Thoracic aorta (tissue), 2 donors: ENCODE measurements around the gene PCSK2. TPM values are rescaled to one million over a fixed set of nuclear protein-coding genes. Genes with fewer than 3 reads are reported as not detected.

Source experiments
- ATAC-seq: fragments of 150-250 bp; one replicate; pipeline ENCODE4 v1.8.0; 2017; ENCODE audit warnings: low read depth; ENCODE audit not compliant: insufficient number of reproducible peaks, low FRiP score
- DNase-seq: peaks from one replicate; pipeline ENCODE4 v3.0.0-alpha.2; 2020; ENCODE audit warnings: low spot score
- H3K27ac ChIP-seq, 2 donors: fragments of 200-600 bp; sonication (generic); 1 replicate in 1 of 2; 2 replicates in 1 of 2; pipeline ENCODE4 v1.5.1; 2016; ENCODE audit warnings: mild to moderate bottlenecking in 2 of 2, moderate library complexity in 2 of 2
- H3K27me3 ChIP-seq: fragments of 200-600 bp; sonication (generic); replicated peaks from 2 replicates; pipeline ENCODE4 v1.6.0; 2016; ENCODE audit warnings: mild to moderate bottlenecking; ENCODE audit not compliant: insufficient read depth
- H3K36me3 ChIP-seq: fragments of 200-600 bp; sonication (generic); one replicate; pipeline ENCODE4 v1.5.1; 2016
- H3K4me1 ChIP-seq, 2 donors: fragments of 200-600 bp; sonication (generic); 1 replicate in 1 of 2; 2 replicates in 1 of 2; pipeline versions ENCODE4 v1.5.1 to v1.6.0; 2016; ENCODE audit warnings: low read depth in 2 of 2, mild to moderate bottlenecking in 1 of 2; ENCODE audit not compliant: control insufficient read depth in 1 of 2
- H3K4me3 ChIP-seq: fragments of 200-600 bp; sonication (generic); 2 replicates; pipeline ENCODE4 v1.5.1; 2016; ENCODE audit warnings: mild to moderate bottlenecking
- H3K9me3 ChIP-seq: fragments of 200-600 bp; sonication (generic); 2 replicates; pipeline ENCODE4 v1.5.1; 2016
- total RNA-seq, 2 donors: library from RNA; depleted of rRNA; stranded (reverse); fragments of >200 nt; gene quantifications; one replicate each; pipeline versions ENCODE4 v1.1.0 to v1.2.3, GENCODE V29; 2016
- TF ChIP-seq, protein P1 (sequence below): fragments of 200-600 bp; sonication (generic); IDR thresholded peaks from one replicate; pipeline ENCODE4 v1.5.1; 2019; ENCODE audit warnings: antibody characterized with exemption

The PCSK2 gene
- total RNA-seq, 2 donors from 2014 or later, result 1.2 to 16.2 TPM

DNA sequence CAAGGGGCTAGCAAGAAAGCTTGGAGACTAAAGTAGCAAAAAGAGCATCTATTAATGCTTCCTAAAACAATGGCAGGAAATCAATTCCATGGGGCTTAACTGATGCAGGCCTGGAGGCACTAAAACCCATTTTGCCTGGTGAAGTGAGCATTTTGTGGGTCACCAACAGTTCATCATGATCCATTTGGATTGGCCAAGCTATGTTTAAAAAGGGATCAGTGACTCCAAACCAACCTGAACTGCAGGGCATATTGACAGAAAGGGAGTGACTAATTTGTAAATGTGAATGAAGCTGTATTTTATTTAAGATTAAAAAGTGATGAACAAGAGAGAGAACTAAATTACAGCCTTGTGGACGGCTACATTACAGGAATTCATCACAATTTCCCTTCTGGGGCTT, 132.0 kb downstream of the PCSK2 start:
- DNase-seq, result no peak
- Histone ChIP-seq H3K27ac (no peak overlapping the region), H3K9me3 (no peaks in the 10 kb centered on the region), H3K27me3 (no peaks in the 10 kb centered on the region), H3K4me1 (no peaks in the 10 kb centered on the region), H3K36me3 (no peaks in the 10 kb centered on the region), H3K4me3 (no peak overlapping the region)
- TF ChIP-seq, protein P1, sequence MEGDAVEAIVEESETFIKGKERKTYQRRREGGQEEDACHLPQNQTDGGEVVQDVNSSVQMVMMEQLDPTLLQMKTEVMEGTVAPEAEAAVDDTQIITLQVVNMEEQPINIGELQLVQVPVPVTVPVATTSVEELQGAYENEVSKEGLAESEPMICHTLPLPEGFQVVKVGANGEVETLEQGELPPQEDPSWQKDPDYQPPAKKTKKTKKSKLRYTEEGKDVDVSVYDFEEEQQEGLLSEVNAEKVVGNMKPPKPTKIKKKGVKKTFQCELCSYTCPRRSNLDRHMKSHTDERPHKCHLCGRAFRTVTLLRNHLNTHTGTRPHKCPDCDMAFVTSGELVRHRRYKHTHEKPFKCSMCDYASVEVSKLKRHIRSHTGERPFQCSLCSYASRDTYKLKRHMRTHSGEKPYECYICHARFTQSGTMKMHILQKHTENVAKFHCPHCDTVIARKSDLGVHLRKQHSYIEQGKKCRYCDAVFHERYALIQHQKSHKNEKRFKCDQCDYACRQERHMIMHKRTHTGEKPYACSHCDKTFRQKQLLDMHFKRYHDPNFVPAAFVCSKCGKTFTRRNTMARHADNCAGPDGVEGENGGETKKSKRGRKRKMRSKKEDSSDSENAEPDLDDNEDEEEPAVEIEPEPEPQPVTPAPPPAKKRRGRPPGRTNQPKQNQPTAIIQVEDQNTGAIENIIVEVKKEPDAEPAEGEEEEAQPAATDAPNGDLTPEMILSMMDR, result no peak
- no peak for ATAC-seq

GRCh38 chr20:17364681-17365080, 137.8 kb downstream of the PCSK2 start:
- no peaks in the 10 kb centered on the region for H3K9me3 ChIP-seq
- no peak overlapping the region for H3K4me3 ChIP-seq
- no peaks in the 10 kb centered on the region for H3K36me3 ChIP-seq
- no peaks in the 10 kb centered on the region for H3K4me1 ChIP-seq
- TF ChIP-seq, protein P1, result no peak
- no peak for ATAC-seq
- no peak overlapping the region for H3K27ac ChIP-seq
- H3K27me3 ChIP-seq, result no peaks in the 10 kb centered on the region
- no peak for DNase-seq

GRCh38 chr20:17365831-17366230, 139.0 kb downstream of the PCSK2 start:
- Histone ChIP-seq H3K27me3 (no peaks in the 10 kb centered on the region), H3K9me3 (no peaks in the 10 kb centered on the region), H3K4me3 (no peak overlapping the region), H3K36me3 (no peaks in the 10 kb centered on the region), H3K4me1 (no peaks in the 10 kb centered on the region), H3K27ac (no peak overlapping the region)
- no peak for DNase-seq
- ATAC-seq, result no peak
- TF ChIP-seq, protein P1, result no peak

DNA sequence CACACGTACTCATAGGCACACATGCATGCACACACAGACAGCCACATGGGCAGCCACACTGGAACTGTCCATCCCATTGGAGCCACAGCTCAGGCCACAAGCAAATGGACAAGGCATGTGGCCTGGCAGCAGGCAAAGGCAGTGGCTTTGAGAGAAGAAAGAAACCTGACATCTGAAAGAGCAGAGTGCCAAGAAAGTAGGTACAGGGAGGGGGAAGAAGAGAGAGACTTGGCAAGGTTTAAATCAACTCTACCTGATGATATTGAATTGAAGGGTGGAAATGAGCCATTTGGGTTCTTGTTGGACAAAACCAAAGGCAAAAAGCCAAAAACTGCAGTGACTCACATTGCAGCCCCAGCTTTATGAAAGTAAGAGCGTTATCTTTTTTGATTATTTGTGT, 142.7 kb downstream of the PCSK2 start:
- ATAC-seq (no peak), DNase-seq (no peak)
- Histone ChIP-seq H3K4me1 (no peaks in the 10 kb centered on the region), H3K27ac (no peak overlapping the region), H3K4me3 (no peak overlapping the region), H3K9me3 (no peaks in the 10 kb centered on the region), H3K27me3 (no peaks in the 10 kb centered on the region), H3K36me3 (no peaks in the 10 kb centered on the region)
- TF ChIP-seq, protein P1, result no peak

- Histone ChIP-seq H3K9me3 (no peaks in the 10 kb centered on the region), H3K36me3 (no peaks in the 10 kb centered on the region), H3K27me3 (no peaks in the 10 kb centered on the region), H3K27ac (no peak overlapping the region), H3K4me3 (no peak overlapping the region), H3K4me1 (no peaks in the 10 kb centered on the region)
- no peak for DNase-seq
- TF ChIP-seq, protein P1, result no peak
- no peak for ATAC-seq
These were observed 146.1 kb downstream of the PCSK2 start for GRCh38 chr20:17372806-17373440.
